Activated CD8-positive, alpha-beta T cell treated with anti-CD3 and anti-CD28 coated beads for 36 hours (primary cell): ENCODE measurements around the gene NRXN3. TPM values are rescaled to one million over a fixed set of nuclear protein-coding genes. Genes with fewer than 3 reads are reported as not detected.

Experiments
- ATAC-seq: fragments of 200-7000 bp; cut with Tn5 transposase; one replicate; pipeline ENCODE4 v1.10.0; 2021; ENCODE audit warnings: mild to moderate bottlenecking, moderate library complexity
- CTCF ChIA-PET: fragments of 350-600 bp; sonication (Branson Sonifier 250); formaldehyde crosslinking; loops from one replicate; lab custom pipeline; 2021; ENCODE audit warnings: antibody characterized with exemption; lab: Charles Lee
- POLR2A ChIA-PET: fragments of 350-600 bp; sonication (Branson Sonifier 250); formaldehyde crosslinking; loops from one replicate; lab custom pipeline; 2021; ENCODE audit warnings: antibody characterized with exemption; lab: Charles Lee
- DNase-seq: peaks from one replicate; pipeline ENCODE4 v3.0.0-alpha.2; 2020
- H3K27ac Mint-ChIP-seq: one replicate; pipeline ENCODE4 v1.8.0; 2021; ENCODE audit warnings: mild to moderate bottlenecking, mixed read lengths
- H3K27me3 Mint-ChIP-seq: one replicate; pipeline ENCODE4 v1.8.0; 2021; ENCODE audit warnings: mixed read lengths
- H3K36me3 Mint-ChIP-seq: one replicate; pipeline ENCODE4 v1.8.0; 2021; ENCODE audit warnings: low read depth, mixed read lengths
- H3K4me1 Mint-ChIP-seq: one replicate; pipeline ENCODE4 v1.8.0; 2021; ENCODE audit warnings: low read depth, mixed read lengths
- H3K4me3 Mint-ChIP-seq: one replicate; pipeline ENCODE4 v1.8.0; 2021; ENCODE audit warnings: mild to moderate bottlenecking, moderate library complexity, mixed read lengths
- H3K9me3 Mint-ChIP-seq: one replicate; pipeline ENCODE4 v1.8.0; 2021; ENCODE audit warnings: mixed read lengths
- intact Hi-C: fragments of 100-400 bp; cut with micrococcal nuclease; formaldehyde crosslinking; loops from one replicate; pipeline ENCODE4 v1.10.0; 2022
- total RNA-seq, 2 experiments: library from RNA; stranded (reverse); gene quantifications; one replicate each; pipeline ENCODE4 v1.2.3, GENCODE V29; 2021
- TF ChIP-seq, protein P1 (sequence below): fragments of 200-600 bp; IDR thresholded peaks from one replicate; pipeline ENCODE4 v1.8.0; 2022; ENCODE audit warnings: antibody characterized with exemption, mild to moderate bottlenecking

Gene NRXN3
- total RNA-seq, 2 experiments from 2014 or later: not detected

- no peak for ATAC-seq
- Mint-ChIP-seq H3K27me3 (peaks cover 2% of the 10 kb centered on the region), H3K27ac (no peak overlapping the region), H3K36me3 (no peaks in the 10 kb centered on the region), H3K4me1 (no peaks in the 10 kb centered on the region), H3K9me3 (no peaks in the 10 kb centered on the region), H3K4me3 (no peak overlapping the region)
- no peak for DNase-seq
- intact Hi-C loops: no loop called here
- TF ChIP-seq, protein P1, sequence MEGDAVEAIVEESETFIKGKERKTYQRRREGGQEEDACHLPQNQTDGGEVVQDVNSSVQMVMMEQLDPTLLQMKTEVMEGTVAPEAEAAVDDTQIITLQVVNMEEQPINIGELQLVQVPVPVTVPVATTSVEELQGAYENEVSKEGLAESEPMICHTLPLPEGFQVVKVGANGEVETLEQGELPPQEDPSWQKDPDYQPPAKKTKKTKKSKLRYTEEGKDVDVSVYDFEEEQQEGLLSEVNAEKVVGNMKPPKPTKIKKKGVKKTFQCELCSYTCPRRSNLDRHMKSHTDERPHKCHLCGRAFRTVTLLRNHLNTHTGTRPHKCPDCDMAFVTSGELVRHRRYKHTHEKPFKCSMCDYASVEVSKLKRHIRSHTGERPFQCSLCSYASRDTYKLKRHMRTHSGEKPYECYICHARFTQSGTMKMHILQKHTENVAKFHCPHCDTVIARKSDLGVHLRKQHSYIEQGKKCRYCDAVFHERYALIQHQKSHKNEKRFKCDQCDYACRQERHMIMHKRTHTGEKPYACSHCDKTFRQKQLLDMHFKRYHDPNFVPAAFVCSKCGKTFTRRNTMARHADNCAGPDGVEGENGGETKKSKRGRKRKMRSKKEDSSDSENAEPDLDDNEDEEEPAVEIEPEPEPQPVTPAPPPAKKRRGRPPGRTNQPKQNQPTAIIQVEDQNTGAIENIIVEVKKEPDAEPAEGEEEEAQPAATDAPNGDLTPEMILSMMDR: no peak
- CTCF ChIA-PET: interaction anchor here (1.2 to 2.5 kb wide), 2 partner anchors 115 to 429 kb away, joined by 5 to 6 read pairs; no protein-coding TSS in a partner anchor
- POLR2A ChIA-PET: no interaction called here
These were observed 281.1 kb downstream of the NRXN3 start for GRCh38 chr14:78451319-78451695.

DNA sequence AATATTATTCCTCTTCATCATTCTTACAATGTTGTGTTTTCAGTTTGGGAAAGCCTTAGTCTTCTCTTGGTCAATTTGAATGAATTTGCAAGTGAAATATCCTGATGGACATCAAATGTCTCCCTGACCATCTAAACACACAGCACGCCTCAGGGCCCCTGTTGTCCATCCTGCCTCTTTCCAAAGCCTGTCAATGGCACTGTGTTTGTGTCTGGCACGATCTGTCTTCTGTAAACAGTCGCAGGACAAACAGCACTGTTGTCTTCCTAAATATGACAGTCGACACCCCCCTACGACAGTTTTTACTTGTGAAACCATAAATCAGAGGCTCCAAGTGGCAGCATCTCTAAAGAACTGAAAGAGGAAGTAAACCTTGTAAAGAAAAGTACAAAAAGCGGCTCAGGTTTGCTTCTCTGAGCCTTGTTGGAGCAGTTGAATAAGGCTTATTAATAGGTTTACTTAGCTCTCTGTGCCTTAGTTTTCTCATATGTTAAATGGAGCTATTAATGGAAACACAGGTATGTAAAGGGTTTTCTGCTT is 285.8 kb downstream of the NRXN3 start:
- H3K9me3 Mint-ChIP-seq: no peaks in the 10 kb centered on the region
- CTCF ChIA-PET: no interaction called here
- POLR2A ChIA-PET: no interaction called here
- ATAC-seq (no peak), DNase-seq (no peak)
- intact Hi-C loops: no loop called here
- H3K4me1 Mint-ChIP-seq: no peaks in the 10 kb centered on the region
- H3K36me3 Mint-ChIP-seq: no peaks in the 10 kb centered on the region
- H3K27me3 Mint-ChIP-seq: peaks cover 2% of the 10 kb centered on the region
- TF ChIP-seq, protein P1: no peak
- no peak overlapping the region for H3K27ac Mint-ChIP-seq
- no peak overlapping the region for H3K4me3 Mint-ChIP-seq

- intact Hi-C loops: no loop called here
- no peak for DNase-seq
- TF ChIP-seq, protein P1: no peak
These were observed 299.8 kb downstream of the NRXN3 start for GRCh38 chr14:78469947-78470346.

DNA sequence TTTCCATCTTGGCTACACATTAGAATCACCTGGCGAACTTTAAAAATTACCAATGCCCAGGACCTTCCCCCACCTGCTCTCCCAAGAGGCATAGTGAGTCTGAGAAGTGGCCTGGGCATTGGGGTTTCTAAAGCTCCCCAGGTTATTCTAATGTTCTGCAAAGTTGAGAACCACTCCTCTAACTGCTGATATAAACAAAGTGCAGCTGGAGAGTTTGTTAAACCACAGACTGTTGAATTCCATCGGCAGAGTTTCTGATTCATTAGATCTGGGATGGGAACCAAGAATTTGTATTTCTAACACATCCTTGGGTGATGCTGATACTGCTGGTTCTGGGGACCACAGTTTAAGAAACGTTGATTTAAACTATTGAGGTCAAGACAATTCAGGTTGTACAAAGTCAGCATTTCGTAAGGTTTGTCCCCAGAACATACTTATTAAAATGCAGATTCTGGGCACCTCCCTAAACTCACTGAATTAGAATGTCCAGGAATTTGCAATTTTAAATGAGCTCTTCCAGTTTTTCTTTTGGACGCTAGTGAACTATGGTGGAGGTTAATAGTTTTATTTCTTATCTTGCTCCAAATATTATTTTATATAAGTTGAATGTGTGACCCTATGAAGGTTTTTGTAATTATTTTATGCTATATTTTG is 309.1 kb downstream of the NRXN3 start:
- no peaks in the 10 kb centered on the region for H3K36me3 Mint-ChIP-seq
- H3K4me3 Mint-ChIP-seq: no peak overlapping the region
- no peaks in the 10 kb centered on the region for H3K27me3 Mint-ChIP-seq
- H3K27ac Mint-ChIP-seq: no peak overlapping the region
- no peak for DNase-seq
- intact Hi-C loops: no loop called here
- ChIA-PET POLR2A (no interaction called here), CTCF (interaction anchor here (2.0 kb wide), 1 partner anchor 88 kb away, joined by 5 read pairs; no protein-coding TSS in a partner anchor)
- no peaks in the 10 kb centered on the region for H3K9me3 Mint-ChIP-seq
- H3K4me1 Mint-ChIP-seq: no peaks in the 10 kb centered on the region
- TF ChIP-seq, protein P1: no peak
- ATAC-seq: no peak

More at GRCh38 chr14:78469947-78470346, 299.8 kb downstream of the NRXN3 start:
- no peak overlapping the region for H3K27ac Mint-ChIP-seq
- H3K4me1 Mint-ChIP-seq: no peaks in the 10 kb centered on the region
- no peak overlapping the region for H3K4me3 Mint-ChIP-seq
- H3K9me3 Mint-ChIP-seq: no peaks in the 10 kb centered on the region
- ChIA-PET POLR2A (no interaction called here), CTCF (no interaction called here)
- H3K27me3 Mint-ChIP-seq: no peaks in the 10 kb centered on the region
- no peak for ATAC-seq
- H3K36me3 Mint-ChIP-seq: no peaks in the 10 kb centered on the region

DNA sequence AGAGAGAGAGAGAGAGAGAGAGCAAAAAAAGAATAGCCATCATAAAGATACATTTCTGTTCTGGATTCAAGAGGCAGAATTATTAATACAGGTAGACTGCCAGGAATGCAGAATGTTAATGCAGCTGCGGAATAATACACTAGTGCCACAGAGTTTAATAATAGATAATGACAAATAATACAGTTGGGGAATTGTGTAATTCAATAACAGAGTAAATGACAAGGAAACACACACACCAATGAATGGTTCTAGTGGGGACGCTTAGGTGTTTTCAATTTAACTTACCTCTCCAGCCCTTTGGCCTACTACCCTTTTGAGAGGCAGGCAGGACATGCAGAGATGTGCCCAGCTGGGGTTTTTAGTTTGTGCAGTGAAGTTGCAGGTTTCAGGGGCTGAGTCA is 313.9 kb downstream of the NRXN3 start:
- Mint-ChIP-seq H3K27ac (no peak overlapping the region), H3K4me1 (no peaks in the 10 kb centered on the region), H3K36me3 (no peaks in the 10 kb centered on the region), H3K9me3 (no peaks in the 10 kb centered on the region), H3K27me3 (no peaks in the 10 kb centered on the region), H3K4me3 (no peak overlapping the region)
- ChIA-PET POLR2A (interaction anchor here (1.3 kb wide), 1 partner anchor 8 kb away, joined by 7 read pairs; no protein-coding TSS in a partner anchor), CTCF (no interaction called here)
- ATAC-seq: no peak
- TF ChIP-seq, protein P1: no peak
- intact Hi-C loops: no loop called here
- no peak for DNase-seq
